HG02571 (cell line): ENCODE data around the gene CD226.
"Not testable (repeated sequence)": the region's sequence is repeated elsewhere in the genome, so short reads cannot be mapped to it uniquely, and the experiment has no call there.

ENCODE experiments used
- ATAC-seq: cut with Tn5 transposase; IDR thresholded peaks from one replicate; pipeline ENCODE4 v1.9.1; 2021; ENCODE audit warnings: mild to moderate bottlenecking, moderate library complexity; ENCODE audit not compliant: unreplicated experiment

The CD226 gene

DNA sequence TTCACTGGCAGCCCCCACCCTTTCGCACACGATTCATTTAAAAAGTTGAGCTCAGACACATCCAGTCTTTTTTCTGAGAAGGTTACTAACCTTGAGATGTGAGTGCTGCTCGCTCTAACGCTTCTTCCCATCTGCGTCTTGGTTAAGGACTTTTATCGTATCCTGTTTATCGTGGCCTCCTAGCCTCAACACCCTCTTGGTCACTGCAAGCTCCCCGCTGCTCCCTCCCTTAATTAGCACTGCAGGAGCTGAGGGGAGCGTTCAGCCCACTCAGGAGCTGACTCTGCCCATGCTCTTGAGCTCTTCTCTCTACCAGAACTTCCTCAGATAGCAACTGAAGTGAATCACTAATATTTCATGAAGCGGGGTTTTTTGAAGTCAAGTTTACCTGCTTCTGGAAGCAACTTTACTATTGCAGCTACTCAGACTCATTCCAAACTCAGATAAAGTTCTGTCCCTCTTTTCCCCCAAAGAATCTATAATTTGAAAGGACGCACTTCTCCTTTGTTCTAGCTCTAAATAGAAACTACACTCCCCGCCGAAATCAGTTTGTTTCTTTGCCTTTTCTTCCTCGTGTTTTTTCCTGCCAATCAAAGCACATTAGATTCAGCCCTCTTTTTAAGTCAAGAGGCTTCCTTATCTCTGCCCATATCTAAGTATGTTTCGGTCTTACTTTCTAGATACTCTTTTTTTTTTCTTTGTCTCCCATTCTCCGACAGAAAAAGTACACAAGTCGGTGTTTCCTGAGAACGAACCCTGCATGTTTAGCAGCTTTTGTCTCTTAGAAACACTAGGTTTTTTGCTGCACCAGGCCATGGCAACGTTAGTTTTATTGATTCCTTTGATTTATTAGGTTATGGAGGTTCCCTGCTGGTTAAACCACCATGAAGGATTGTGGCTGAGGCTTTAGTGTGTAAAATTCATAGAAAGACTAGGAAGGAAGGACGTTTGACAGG lies 9.3 kb upstream of the CD226 start:
- peak; percentile 19 for ATAC-seq

DNA sequence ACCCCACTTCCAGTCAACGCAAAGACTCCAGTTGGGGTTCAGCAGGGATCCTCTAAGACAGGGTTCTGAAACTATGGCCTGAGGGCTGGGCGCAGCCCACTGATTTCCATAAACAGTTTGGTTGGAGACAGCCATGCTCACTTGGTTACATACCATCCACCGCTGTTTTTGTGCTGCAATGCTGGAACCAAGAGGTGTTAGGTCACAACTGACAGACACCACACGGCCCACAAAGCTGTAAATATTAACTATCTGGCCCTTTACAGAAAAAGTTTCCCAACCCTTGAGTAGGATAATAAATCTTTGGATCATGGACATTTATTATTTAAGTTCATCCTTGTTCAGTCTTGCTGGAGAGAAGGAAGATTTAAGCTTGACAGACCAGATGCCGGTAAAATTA lies 8.4 kb upstream of the CD226 start:
- peak; percentile 31 for ATAC-seq

DNA sequence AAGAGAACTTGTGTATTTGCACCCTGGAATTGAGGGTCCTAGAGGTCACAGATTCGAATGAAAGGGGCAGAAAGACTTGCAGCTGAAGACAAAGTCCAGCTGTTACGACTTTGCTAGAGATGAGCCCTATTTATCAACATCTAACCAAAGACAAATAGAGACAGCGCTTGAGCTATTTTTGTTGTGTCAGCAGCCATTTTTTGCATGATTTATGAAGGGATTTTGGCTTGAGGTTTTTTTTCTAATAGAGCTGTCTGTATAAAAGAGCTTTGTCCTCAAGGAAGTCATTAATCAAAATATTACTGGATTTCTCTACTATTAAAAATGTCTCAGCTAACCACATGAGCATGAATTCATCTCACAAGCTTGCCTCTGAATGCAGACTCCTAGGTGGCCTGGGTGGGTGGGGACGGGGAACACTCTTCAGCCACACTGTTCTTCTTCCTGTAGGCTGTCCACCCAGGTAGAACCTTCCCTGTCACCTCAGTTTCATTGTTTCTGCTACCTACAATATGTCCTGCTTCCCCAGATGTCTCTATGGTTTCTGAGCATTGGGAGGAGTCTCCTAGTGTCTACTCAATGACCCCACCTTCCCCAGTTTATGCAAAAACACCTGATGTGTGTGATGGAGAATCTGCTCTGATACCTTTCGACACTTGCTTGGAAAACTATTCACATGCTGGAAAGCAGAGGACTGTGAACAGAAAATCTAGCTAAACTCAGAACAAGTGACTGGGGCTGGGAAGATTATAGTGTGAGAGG lies 7.2 kb upstream of the CD226 start:
- ATAC-seq, result no peak

DNA sequence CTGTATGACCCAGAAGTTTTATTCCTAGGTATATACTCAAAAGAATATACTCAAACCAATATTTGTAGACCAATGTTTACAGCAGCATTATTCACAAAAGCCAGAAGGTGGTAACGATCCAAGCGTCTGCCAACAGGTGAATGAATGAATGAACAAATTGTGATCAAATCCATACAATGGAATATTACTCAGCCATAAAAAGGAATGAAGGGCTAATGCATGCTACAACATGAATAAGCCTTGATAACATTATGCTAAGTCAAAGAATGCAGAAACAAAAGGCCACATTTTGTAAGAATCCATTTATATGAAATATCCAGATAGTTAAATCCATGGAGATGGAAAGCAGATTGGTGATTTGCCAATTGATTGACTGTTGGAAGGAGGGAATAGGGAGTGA lies 5.5 kb upstream of the CD226 start:
- no peak for ATAC-seq

DNA sequence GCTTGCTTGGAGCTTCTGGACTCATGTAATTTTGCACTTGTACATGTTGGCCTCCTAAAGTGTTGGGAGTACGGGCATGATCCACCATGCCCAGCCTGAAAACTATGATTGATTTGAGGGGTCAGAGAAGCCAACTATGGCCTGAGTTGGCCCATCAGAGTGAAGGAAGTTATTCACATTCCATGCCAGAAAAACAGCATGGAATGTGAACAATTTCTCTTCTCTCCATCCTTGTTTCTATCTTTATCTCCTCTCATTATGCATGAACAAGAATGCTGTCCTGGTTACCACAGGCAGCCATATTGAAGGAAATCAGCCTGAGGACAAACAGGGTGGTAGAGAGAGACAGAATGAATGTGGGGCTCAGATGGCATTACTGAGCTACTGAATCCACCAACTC lies 3.5 kb upstream of the CD226 start:
- no peak for ATAC-seq

DNA sequence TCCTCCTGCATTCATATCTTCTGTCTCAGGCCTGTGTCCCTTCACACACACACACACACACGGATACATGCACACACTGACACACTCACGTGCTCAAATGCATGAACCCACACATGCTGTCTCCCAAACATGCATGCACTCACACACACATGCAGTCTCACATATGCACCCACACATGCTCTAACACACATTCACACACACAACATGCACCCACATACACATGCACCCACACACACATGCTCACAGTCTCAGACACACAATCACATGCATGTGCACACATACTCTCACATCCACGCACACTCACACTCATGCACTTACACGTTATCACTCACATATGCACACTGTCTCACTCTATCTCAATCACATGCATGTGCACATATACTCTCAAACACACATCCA lies 1.9 kb upstream of the CD226 start:
- no peak for ATAC-seq

DNA sequence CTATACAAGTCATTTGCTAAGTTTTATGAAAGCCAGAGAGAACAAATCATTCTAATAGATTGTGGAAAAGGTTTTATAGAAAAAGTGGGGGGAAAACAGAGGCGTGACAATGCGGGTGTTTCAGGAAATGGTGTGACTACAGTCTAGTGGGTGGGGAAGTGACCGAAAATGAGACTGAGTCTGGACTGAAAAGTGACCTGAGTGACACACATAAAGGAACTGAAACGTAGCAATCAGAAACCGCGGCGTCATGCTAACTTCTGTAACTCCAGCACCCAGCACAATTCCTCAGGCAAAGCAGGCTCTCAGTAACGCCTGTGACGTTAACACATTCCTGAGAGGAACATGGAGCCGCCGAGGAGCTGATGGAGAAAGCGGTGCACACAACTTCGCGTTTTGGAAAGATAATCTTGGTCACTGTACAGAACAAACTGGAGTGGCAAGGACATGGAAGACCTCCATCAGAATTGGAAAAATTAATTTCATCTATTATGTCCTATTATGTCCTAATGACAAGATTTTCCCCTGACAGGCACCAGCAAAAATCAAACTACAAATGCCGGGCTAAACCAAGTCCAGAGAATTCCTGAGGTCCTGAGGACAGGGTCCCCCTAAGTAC lies 1.4 kb upstream of the CD226 start:
- ATAC-seq, result peak; percentile 86

DNA sequence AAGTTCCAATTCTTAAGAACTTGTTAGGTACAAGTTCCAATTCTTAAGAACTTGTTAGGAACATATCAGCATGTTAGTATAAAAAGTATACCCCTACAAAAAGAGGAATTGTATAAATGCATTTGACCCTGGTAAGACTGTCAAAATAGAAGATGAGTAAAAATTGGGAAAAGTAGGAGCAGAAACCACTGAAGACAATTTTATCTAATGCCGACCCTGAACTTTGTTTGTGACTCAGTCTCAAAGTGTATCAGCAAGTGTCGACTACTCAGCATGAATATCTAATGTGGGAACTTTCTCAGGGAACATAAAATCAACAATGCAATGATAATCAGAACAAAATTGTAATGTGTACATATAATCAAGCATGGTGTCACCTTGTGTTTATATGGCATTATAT lies 583 bp upstream of the CD226 start:
- ATAC-seq, result no peak

DNA sequence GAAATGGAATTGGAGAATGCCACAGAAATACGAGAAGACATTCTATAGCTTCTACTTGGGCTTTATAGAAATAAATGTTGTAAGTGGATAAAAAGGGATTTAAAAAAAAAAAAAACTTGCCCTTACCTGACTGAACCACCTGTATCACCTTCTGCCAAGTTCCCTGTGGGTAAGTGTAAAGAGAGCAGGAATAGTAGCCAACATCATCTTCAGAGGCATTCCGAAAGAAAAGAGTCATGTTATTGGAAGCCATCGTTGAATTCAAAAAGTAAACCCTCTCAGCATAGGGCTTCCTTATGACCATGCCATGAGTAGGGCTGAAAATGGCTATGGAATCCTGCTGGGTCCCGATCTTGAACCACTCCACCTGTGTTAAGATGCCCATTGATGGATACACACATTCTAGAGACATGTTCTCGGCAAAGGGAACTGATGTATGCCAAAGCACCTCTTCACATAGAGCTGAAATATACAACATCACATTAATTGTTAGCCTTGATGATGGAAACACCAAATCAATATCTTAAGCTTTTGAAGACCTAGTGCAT lies 991 bp downstream of the CD226 start:
- no peak for ATAC-seq

DNA sequence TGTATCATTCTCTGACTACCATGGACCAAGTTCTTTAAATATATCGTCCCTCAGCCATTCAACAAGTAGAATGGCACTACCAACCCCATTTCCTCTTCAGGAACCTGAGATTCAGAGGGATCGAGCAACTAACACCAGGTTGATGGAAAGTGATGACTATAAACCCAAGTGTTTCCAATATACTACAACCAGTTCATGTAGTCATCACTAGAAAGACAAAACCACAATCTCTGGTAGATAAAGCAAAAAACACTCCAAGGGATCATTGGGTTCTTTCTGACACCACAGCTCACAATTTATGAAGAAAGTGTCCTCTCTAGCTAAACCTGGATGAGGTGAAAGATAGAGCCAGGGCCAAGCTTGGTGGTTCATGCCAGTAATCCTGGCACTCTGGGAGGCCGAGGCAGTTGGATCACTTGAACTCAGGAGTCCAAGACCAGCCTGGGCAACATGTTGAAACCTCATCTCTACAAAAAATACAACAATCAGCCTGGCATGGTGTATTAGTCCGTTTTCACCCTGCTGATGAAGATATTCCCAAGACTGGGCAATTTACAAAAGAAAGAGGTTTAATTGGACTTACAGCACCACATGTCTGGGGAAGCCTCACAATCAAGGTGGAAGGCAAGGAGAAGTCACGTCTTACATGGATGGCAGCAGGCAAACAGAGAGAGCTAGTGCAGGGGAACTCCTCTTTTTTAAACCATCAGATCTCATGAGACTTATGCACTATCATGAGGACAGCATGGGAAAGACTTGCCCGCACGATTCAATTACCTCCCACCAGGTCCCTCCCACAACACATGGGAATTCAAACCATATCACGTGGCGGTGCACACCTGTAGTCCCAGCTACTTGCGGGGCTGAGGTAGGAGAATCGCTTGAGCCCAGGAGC lies 2.2 kb downstream of the CD226 start:
- no peak for ATAC-seq

DNA sequence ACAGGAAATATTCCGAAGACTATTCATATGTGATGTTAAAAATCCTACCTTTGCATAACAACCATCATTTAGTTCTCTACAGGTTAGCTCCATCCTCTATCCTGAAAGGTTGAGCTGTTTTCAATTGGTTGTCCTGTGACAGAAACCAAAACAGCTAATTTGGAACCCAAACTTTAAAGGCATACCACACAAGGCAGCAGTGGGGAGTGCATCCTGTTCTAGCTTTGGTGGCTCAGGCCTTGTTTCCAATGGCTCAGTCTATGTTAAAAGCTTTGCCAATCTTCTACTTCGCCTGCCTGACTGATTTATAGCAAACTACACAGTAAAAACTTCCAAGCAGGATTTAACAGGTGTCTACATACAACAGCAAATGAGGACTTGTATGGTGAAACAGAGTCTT lies 3.2 kb downstream of the CD226 start:
- no peak for ATAC-seq

DNA sequence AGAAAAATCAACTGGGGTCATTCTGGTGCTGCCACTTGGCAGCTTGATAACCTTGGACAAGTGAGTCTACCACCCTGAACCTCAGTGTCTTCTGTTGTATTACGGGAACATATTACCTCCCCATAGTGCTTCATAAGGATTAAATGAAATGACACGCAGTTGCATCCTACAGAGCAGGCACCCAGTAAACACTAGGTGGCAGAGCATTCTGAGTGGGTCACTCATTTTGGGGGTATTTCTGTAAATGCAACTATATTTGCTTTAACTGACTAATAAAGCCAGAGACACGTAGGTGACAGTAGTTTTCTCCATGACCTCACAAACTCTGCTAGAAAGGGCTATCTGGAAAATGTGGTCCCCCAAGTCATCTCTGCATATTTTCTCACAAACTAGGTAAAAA lies 4.7 kb downstream of the CD226 start:
- no peak for ATAC-seq

DNA sequence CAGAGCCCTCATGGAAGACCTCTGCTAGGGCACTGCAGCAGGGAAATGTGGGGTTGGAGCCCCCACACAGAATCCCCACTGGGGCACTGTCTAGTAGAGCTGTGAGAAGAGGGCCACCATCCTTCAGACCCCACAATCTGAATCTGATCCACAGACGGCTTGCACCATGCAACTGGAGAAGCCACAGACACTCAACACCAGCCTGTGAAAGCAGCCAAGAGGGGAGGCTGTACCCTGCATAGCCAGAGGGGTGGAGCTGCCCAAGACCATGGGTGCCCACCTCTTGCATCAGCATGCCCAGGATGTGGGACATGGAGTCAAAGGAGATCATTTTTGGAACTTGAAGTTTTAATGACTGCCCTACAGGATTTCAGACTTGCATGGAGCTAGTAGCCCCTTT lies 6.5 kb downstream of the CD226 start:
- no peak for ATAC-seq

DNA sequence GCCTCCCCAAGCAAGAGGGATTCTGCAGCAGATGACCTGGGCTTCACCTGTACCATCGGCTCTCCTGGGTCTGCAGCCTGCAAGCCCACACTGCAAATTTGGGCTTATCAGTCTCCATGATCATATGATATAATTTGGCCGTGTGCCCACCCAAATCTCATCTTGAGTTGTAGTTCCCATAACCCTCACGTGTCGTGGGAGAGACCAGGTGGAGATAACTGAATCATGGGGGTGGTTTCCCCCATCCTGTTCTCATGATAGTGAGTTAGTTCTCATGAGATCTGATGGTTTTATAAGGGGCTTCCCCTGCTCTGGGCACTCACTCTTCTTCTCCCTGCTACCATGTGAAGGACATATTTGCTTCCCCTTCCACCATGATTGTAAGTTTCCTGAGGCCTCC lies 7.9 kb downstream of the CD226 start:
- ATAC-seq, result not testable (repeated sequence)

DNA sequence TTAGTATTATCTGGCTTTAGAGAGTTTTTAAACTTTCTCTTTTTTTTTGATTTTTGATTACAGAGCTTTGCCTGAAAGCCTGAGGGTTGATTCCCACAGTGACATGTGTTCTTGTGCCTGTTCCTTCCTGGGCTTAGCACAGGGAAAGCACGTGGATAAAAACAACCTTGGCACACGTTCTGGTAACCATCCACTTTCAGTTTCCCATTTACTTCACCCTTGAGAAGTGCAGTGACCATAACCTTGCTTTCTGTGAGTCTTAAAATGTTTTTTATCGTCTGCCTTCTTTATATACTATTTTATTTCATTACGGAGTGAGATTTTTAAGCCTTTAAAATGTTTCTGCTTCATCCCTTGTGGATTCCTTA lies 11.5 kb downstream of the CD226 start:
- ATAC-seq, result peak; percentile 24

DNA sequence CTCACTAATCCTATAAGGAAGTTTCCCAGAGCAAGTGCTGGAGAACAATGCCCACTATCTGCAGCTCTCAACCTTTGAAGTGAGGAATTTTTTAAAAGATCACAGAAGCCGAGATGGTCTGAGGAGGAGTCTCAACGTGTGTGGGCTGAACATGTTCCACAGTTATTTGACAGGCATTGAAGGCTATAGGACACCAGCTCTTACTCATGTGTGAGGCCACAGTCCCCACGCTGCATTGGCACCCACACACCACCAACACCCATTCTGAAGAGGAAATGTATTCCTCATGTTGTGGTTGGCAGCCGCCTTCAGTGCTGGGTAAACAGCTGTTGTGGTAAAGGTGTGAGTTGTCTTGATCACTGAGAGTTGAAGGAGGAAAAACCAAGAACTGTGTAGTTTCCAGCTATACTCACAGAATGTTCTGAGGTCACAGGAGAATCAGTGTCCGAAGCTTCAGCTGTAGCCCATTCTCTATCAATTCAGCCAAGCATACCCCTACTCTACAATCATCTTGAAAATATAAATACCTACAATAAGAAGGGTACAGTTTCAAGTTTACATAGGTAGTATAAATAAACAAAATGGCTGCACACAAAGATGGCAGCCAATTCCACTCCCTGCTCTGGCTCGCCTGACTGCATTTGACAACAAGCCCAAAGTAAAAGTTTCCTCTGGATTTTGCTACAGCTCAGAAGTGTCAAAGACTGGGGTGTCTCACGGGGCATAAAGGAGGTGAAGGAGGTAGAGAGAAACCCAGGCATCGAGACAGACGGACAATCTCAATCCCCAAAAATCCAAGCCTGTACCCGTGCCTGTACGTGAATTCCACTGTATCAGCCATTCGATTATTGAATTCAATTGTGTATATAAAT lies 12.1 kb downstream of the CD226 start:
- peak; percentile 93 for ATAC-seq

DNA sequence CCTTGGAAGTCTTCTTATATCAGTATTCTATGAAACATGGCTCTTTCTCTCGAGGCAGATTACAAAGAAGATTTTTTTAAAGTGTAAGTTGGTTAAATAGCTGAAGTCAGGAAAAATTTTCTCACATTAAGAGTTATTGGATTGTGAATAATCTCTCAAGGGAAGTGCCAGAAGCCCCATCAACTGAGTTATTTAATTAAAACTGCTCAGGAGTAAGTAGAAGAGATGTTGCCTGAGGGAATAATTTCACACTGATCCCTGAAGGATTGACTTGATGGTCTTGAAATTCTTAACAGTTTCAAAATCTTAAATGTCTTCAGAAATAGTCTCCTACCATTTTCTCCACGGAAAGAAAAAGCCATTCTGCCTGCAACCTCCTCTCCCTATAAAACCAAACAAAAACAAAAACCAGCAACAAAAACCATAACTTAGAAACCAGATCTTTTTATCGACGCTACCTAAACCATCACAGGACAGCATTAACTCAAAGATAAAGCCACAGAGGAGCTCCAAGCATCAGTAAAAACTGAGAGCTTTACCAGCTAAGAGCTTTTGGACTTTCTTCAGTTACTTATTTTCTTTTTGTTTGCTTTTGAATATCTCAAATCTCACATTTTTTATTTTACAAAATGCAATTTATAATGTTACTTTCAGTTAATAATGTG lies 12.9 kb downstream of the CD226 start:
- no peak for ATAC-seq

DNA sequence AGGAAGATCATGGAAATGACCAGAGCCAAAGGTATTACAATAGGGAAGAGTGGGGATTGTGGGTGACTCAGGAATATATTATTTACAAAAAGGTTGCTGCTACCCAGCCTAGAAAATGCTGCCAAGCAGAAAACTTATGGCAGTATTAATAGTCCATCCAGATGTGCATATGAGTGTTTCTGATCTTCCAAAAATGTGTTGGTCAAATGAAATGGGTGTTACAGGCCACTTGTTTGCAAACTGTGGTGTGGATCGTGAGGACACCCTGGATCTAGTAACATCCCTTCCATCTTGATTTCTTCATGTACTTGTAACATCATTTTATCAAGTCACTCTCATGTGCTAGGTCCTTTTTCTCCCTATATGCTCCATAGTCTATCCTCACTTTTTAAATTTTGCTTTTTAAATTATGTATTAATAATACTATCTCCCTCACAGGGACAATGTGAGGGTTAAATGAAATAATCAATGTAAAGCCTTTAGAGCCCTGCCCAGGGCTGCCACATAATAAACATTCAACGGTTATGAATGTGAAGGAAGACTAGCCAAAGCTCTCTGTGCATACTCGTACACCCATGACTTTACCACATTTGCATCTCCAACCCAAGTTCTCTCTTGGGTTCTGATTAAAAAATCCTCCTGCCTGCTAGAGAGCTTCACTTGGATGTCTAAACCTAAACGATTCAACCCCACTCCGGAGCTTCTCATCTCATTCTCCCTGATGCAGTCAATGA lies 18.5 kb downstream of the CD226 start:
- no peak for ATAC-seq
